Endothelial cell of umbilical vein (primary cell): ENCODE measurements around the gene TUBB4B. TPM values are rescaled to one million over a fixed set of nuclear protein-coding genes. Genes with fewer than 3 reads are reported as not detected.

Experiments used
- BruUV-seq: library from RNA; stranded (reverse); fragments of 400-500 nt; replicated peaks from 2 replicates; lab custom pipeline; 2021; lab: Mats Ljungman, UMichigan
- CTCF ChIA-PET: fragments of 300-600, 350-600 bp; sonication (Branson Sonifier 250); formaldehyde crosslinking; loops from one replicate; lab custom pipeline; 2021; ENCODE audit warnings: antibody characterized with exemption, inconsistent platforms; lab: Charles Lee
- POLR2A ChIA-PET: fragments of 300-600, 350-600 bp; sonication (Branson Sonifier 250); formaldehyde crosslinking; loops from one replicate; lab custom pipeline; 2021; ENCODE audit warnings: antibody characterized with exemption, inconsistent platforms; lab: Charles Lee
- DNase-seq: peaks from one replicate; pipeline ENCODE4 v3.0.0-alpha.2; 2011; ENCODE audit warnings: low read depth, low spot score
- FAIRE-seq: peaks from 2 replicates; lab custom pipeline; 2011; peaks lifted over from hg19 to GRCh38; lab: Jason Lieb, UNC
- H2AFZ ChIP-seq: 2 replicates; pipeline ENCODE4 v1.6.0; 2012; ENCODE audit warnings: low read depth, low read length, control low read depth, inconsistent platforms
- H3K27ac ChIP-seq: 2 replicates; pipeline ENCODE4 v1.5.1; 2011; ENCODE audit warnings: low read depth, mild to moderate bottlenecking, control low read depth, low read length, moderate library complexity; ENCODE audit not compliant: insufficient read depth
- H3K27me3 ChIP-seq, 2 experiments: 2 replicates each; pipeline versions ENCODE4 v1.6.0 to v1.6.1; 2011; ENCODE audit warnings: low read length in 2 of 2, mixed read lengths in 1 of 2; ENCODE audit not compliant: control insufficient read depth in 2 of 2, insufficient read depth in 2 of 2
- H3K36me3 ChIP-seq, 2 experiments: 2 replicates in 1 of 2; 3 replicates in 1 of 2; pipeline ENCODE4 v1.5.1; 2011; ENCODE audit warnings: low read length in 2 of 2, mild to moderate bottlenecking in 1 of 2, moderate library complexity in 1 of 2; ENCODE audit not compliant: control insufficient read depth in 2 of 2, insufficient read depth in 2 of 2; ENCODE audit errors: extremely low read depth in 1 of 2
- H3K4me1 ChIP-seq: 3 replicates; pipeline ENCODE4 v1.5.1; 2011; ENCODE audit warnings: mild to moderate bottlenecking, low read length; ENCODE audit not compliant: control insufficient read depth, insufficient read depth; ENCODE audit errors: extremely low read depth
- H3K4me2 ChIP-seq: 2 replicates; pipeline ENCODE4 v1.6.1; 2011; ENCODE audit warnings: low read length, control low read depth, mixed read lengths; ENCODE audit not compliant: insufficient read depth
- H3K4me3 ChIP-seq, 3 experiments: fragments of 200-600 bp in 1 of 3; sonication (generic), shearing (Covaris generic) in 1 of 3; replicated peaks in 1 of 3; 2 replicates each; pipeline ENCODE4 v1.5.1; 2011 to 2016; ENCODE audit warnings: control low read depth in 3 of 3, low read length in 3 of 3, mild to moderate bottlenecking in 2 of 3, inconsistent platforms in 1 of 3, low read depth in 1 of 3, moderate library complexity in 1 of 3; ENCODE audit not compliant: insufficient read depth in 1 of 3
- H3K79me2 ChIP-seq: 2 replicates; pipeline ENCODE4 v1.6.0; 2012; ENCODE audit warnings: low read length, inconsistent platforms; ENCODE audit not compliant: control insufficient read depth, insufficient read depth
- H3K9ac ChIP-seq: replicated peaks from 2 replicates; pipeline ENCODE3; 2011; ENCODE audit warnings: low read length, control low read depth; ENCODE audit not compliant: insufficient read depth; ENCODE audit errors: extremely low read depth
- H3K9me1 ChIP-seq: replicated peaks from 3 replicates; pipeline ENCODE4 v1.6.0; 2011; ENCODE audit warnings: mild to moderate bottlenecking, low read length; ENCODE audit not compliant: control insufficient read depth, insufficient read depth; ENCODE audit errors: extremely low read depth
- H3K9me3 ChIP-seq: replicated peaks from 2 replicates; pipeline ENCODE4 v1.5.1; 2012; ENCODE audit warnings: low read length, inconsistent platforms; ENCODE audit not compliant: control insufficient read depth, insufficient read depth
- H4K20me1 ChIP-seq: replicated peaks from 2 replicates; pipeline ENCODE3; 2011; ENCODE audit warnings: mild to moderate bottlenecking, low read length; ENCODE audit not compliant: control insufficient read depth, insufficient read depth; ENCODE audit errors: extremely low read depth
- CTCF ChIP-seq, 2 donors: IDR thresholded peaks; 1 replicate in 1 of 2; 2 replicates in 1 of 2; pipeline ENCODE4 v1.5.1; 2011; ENCODE audit warnings: low read length in 2 of 2, mild to moderate bottlenecking in 2 of 2, moderate library complexity in 2 of 2, control low read depth in 1 of 2, inconsistent platforms in 1 of 2, low read depth in 1 of 2; ENCODE audit not compliant: insufficient read depth in 1 of 2; ENCODE audit errors: extremely low read depth in 1 of 2
- EZH2 ChIP-seq: IDR thresholded peaks from 2 replicates; pipeline ENCODE4 v1.6.1; 2012; ENCODE audit warnings: borderline replicate concordance, low read depth, mild to moderate bottlenecking, moderate library complexity, low read length, inconsistent platforms; ENCODE audit not compliant: severe bottlenecking
- FOS ChIP-seq: IDR thresholded peaks from 2 replicates; pipeline ENCODE4 v1.6.1; 2011; ENCODE audit warnings: mild to moderate bottlenecking, low read length, moderate library complexity, borderline replicate concordance; ENCODE audit not compliant: insufficient read depth
- GATA2 ChIP-seq: IDR thresholded peaks from 2 replicates; pipeline ENCODE4 v1.7.0; 2011; ENCODE audit warnings: low read depth, mild to moderate bottlenecking, moderate library complexity, mixed read lengths, low read length; ENCODE audit not compliant: insufficient read length, insufficient read depth
- JUN ChIP-seq: IDR thresholded peaks from 2 replicates; pipeline ENCODE4 v1.6.1; 2011; ENCODE audit warnings: borderline replicate concordance, low read depth; ENCODE audit not compliant: insufficient read length, insufficient read depth
- MAX ChIP-seq: IDR thresholded peaks from 2 replicates; pipeline ENCODE4 v1.6.1; 2011; ENCODE audit not compliant: insufficient read depth, insufficient read length
- MYC ChIP-seq: IDR thresholded peaks from one replicate; pipeline ENCODE4 v1.6.1; 2011; ENCODE audit warnings: mild to moderate bottlenecking, low read depth, low read length
- POLR2A ChIP-seq: IDR thresholded peaks from 2 replicates; pipeline ENCODE4 v1.6.1; 2012; ENCODE audit warnings: low read depth, mild to moderate bottlenecking, control low read depth, low read length
- POLR2AphosphoS5 ChIP-seq: IDR thresholded peaks from 2 replicates; pipeline ENCODE4 v1.6.1; 2012; ENCODE audit warnings: low read depth, mild to moderate bottlenecking, control low read depth, low read length, moderate library complexity; ENCODE audit not compliant: insufficient read depth
- dilution Hi-C: fragments of 300-500 bp; cut with MboI; formaldehyde crosslinking; loops from one replicate; pipeline ENCODE4 v1.15.0; 2019; ENCODE audit warnings: low sequenced_read_pairs; ENCODE audit not compliant: extremely low pct_ligation_motif_present
- intact Hi-C: fragments of 100-400 bp; cut with micrococcal nuclease; formaldehyde crosslinking; loops from one replicate; pipeline ENCODE4 v1.10.0; 2022
- polyA plus RNA-seq, 4 experiments: library from polyadenylated mRNA; depleted of rRNA in 3 of 4; stranded (reverse) in 3 of 4; unstranded in 1 of 4; fragments of >200 nt; gene quantifications; 2 replicates each; pipeline versions ENCODE4 v1.2.1 to v1.2.3, GENCODE V29; 2011 to 2012; ENCODE audit warnings: missing spikeins in 1 of 4
- total RNA-seq: library from RNA; stranded (reverse); gene quantifications from 2 replicates; pipeline ENCODE4 v1.2.3, GENCODE V29; 2021

The TUBB4B gene
- total and polyA plus RNA-seq, 2 donors (not counting 3 experiments of a cell fraction or from before 2014, with no cell fraction given) = 418 to 558 TPM

GRCh38 chr9:137217276-137218211, 23.5 kb upstream of the TUBB4B start:
- no TSS peak for BruUV-seq
- H3K27ac ChIP-seq = no peak overlapping the region
- intact Hi-C loops = no loop called here
- H2AFZ ChIP-seq = no peak overlapping the region
- H3K27me3 ChIP-seq = no peaks in the 10 kb centered on the region
- DNase-seq (no peak), FAIRE-seq (no peak)
- no peaks in the 10 kb centered on the region for H4K20me1 ChIP-seq
- H3K9me3 ChIP-seq = no peaks in the 10 kb centered on the region
- H3K4me3 ChIP-seq = no peak overlapping the region
- CTCF ChIA-PET = interaction anchor here (0.7 to 2.1 kb wide), 4 partner anchors 11 to 41 kb away, joined by 3 to 8 read pairs (median 4); partner anchors contain the start of genes ANAPC2 and SSNA1
- no peak overlapping the region for H3K9ac ChIP-seq
- H3K9me1 ChIP-seq = no peaks in the 10 kb centered on the region
- peaks cover 7% of the 10 kb centered on the region for H3K4me1 ChIP-seq
- peaks cover 0 to 4% of the 10 kb centered on the region in 2 experiments for H3K36me3 ChIP-seq
- no peaks in the 10 kb centered on the region for H3K79me2 ChIP-seq
- dilution Hi-C loops = no loop called here
- TF ChIP-seq POLR2AphosphoS5 = no peak
- no peak for TF ChIP-seq POLR2A
- no peak for TF ChIP-seq MYC
- TF ChIP-seq FOS = no peak
- TF ChIP-seq MAX = no peak
- H3K4me2 ChIP-seq = no peak overlapping the region
- POLR2A ChIA-PET = interaction anchor here (0.6 kb wide), 1 partner anchor 171 kb away, joined by 8 read pairs; no protein-coding TSS in a partner anchor

- Histone ChIP-seq H3K27ac (peak overlapping the region; percentile 8), H3K9me3 (no peaks in the 10 kb centered on the region), H3K4me3 (no peak overlapping the region), H4K20me1 (no peaks in the 10 kb centered on the region), H3K4me1 (peaks cover 13% of the 10 kb centered on the region), H3K4me2 (no peak overlapping the region), H3K79me2 (no peaks in the 10 kb centered on the region), H3K27me3 (no peaks in the 10 kb centered on the region), H2AFZ (no peak overlapping the region), H3K9ac (no peak overlapping the region), H3K9me1 (no peaks in the 10 kb centered on the region), H3K36me3 (peaks cover 0 to 2% of the 10 kb centered on the region in 2 experiments)
- ChIA-PET POLR2A (interaction anchor here (0.6 to 0.7 kb wide), 2 partner anchors 23 to 171 kb away, joined by 3 to 8 read pairs; partner anchors contain the start of gene TUBB4B), CTCF (interaction anchor here (0.7 to 2.1 kb wide), 4 partner anchors 11 to 42 kb away, joined by 3 to 8 read pairs (median 4); partner anchors contain the start of genes ANAPC2 and SSNA1)
- DNase-seq (no peak), FAIRE-seq (no peak)
- intact Hi-C loops = no loop called here
- dilution Hi-C loops = no loop called here
- no TSS peak for BruUV-seq
- no peak for TF ChIP-seq EZH2
- TF ChIP-seq MAX = no peak
- no peak for TF ChIP-seq POLR2A
- no peak for TF ChIP-seq CTCF (IDR thresholded peaks at IDR 0.05; ENCODE audit: extremely low read depth in 1 of 2, insufficient read depth in 1 of 2, low read depth in 1 of 2, low read length in 2 of 2)
- TF ChIP-seq JUN = no peak
- TF ChIP-seq POLR2AphosphoS5 = no peak
- TF ChIP-seq FOS = no peak
- TF ChIP-seq MYC = no peak
- no peak for TF ChIP-seq GATA2
These were observed 22.8 kb upstream of the TUBB4B start for GRCh38 chr9:137218212-137218753.
